Hematopoietic multipotent progenitor cell treated with erythropoietin and hydrocortisone succinate and interleukin-3 and kit ligand, for 15 days (in vitro differentiated cells): ENCODE data around the gene PAK4.

Source experiments
- DNase-seq: peaks from one replicate; pipeline ENCODE4 v3.0.0-alpha.2; 2015; ENCODE audit warnings: low spot score

The PAK4 gene

DNA sequence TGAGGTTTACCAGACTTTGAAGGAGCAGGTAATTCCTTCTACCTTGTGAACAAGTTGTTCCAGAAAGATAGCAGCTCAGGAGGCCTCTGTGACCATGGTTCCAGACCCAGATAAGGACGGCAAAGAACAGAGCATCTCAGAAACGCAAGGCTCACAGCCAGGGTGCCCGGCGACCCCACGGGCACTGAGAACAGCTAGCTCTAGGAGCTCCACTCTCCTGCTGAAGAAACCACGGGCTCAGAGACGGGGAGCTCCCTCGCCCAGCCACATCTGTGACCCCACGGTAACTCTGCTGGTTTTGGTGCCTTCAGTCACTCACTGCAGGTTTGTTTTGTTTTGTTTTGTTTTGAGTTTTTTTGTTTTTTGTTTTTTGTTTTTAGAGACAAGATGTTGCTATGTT, 55.2 kb downstream of the PAK4 start:
- no peak for DNase-seq

DNA sequence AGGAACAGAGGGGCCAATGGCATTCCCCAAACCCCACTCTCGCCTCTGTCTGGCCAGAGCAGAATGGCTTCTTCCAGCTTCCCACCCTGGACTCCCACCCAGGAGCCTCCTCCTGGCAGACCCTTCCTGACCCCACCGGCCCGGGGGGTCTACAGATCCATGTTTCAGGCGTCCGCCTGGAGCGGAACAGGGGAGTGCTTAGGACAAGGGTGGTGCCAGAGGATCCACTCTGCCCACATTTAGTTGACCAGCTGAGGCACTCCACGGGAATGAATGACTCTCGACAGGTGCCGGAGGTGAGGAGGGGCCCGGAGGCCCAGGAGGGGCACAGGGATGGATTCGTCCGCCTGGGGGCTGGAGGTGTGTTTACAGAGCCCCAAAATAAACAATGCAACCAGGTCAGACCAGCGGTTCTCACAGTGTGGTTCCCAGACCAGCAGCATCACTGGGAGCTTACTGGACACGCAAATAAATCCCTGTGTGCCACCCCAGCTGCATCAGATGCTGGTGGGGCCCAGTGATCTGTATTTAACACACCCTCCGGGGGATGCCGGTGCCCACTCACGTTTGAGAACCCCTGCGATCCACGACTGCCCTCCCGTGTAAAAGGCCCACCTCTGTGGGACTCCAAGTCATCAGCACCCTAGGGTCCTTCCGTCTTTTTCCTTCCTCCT, 56.1 kb downstream of the PAK4 start:
- no peak for DNase-seq

DNA sequence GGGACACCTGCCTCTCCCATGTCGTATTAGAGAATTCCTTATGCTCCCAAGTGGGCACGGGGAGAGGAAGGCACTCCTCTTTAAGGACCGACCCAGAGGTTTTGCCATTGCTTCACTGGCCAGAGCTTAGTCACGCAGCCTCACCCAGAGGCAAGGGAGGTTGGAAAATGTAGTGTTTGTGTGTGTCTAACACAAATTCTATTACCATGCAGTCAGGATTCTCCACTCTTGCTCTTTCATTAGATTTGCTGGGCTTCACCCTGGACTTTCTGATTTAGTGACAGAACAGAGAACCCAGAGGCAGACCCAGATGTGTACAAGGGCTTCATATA, 56.6 kb downstream of the PAK4 start:
- no peak for DNase-seq

DNA sequence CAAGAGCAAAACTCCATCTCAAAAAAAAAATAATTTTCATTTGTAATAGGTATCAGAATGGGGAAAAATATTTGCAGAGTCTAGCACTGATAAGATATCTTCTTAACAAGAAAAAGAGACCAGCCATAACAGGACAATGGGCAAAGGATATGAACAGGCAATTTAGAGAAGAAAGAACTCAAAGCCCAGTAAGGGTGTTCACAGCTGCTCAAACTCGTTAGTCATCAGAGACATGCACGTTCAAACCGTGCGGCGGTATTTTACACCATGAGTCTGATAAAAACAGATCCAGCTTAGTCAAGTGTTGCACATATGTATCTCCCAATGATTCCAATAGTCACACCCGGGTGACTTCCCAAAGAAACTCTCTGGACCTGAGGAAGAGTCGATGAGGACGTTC, 57.5 kb downstream of the PAK4 start:
- no peak for DNase-seq

DNA sequence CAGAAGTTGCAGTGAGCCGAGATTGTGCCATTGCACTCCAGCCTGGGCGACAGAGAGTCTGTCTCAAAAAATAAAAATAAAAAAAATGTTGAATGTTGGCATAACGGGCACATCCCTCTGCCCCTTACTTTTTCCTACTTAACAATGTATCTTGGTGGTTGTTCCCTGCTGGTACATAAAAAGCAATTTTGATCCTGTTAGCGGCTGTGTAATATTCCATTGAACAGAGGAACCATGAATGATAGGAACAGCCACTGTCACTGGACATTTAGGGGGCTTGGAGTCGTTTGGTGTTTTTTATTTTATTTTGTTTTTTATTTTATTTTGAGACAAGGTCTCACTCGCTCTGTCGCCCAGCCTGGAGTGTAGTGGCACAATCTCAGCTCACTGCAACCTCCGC, 60.8 kb downstream of the PAK4 start:
- no peak for DNase-seq

DNA sequence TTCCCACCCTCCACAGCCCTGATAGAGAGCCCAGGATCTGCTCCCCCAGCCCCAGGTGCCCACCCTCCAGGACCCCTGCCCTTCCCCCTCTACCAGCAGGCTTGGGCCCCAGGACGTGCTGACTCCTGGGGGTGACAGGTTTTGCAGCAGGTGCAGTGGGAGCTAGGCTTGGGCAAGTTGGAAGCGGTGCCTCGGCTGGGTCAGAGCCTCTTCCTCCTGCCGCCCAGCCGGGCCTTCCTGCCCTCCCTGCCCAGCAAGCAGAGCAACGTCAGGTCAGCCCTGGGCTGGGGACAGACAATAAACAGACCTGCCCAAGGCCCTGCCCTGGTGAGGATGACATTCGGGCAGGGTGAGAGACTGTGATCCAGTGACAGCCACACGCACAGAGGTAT, 62.0 kb downstream of the PAK4 start:
- no peak for DNase-seq

DNA sequence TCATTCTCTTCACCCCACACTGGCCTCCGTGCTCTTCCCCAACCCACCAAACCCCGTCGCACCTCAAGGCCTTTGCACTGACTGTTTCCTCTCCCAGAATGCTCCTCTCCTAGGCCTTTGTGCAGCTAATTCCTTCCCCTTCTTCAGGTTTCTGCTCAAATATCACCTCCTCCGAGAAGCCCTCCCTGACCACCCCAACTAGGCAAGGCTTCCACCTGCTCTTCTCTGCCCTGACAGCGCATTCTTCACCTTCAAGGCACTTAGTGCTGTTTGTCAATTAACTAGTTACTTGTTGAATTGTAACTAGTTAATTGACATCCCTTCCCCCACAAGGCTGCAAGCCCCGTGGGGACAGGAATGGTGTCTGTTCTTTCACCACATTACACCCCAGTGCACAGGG, 63.4 kb downstream of the PAK4 start:
- no peak for DNase-seq

DNA sequence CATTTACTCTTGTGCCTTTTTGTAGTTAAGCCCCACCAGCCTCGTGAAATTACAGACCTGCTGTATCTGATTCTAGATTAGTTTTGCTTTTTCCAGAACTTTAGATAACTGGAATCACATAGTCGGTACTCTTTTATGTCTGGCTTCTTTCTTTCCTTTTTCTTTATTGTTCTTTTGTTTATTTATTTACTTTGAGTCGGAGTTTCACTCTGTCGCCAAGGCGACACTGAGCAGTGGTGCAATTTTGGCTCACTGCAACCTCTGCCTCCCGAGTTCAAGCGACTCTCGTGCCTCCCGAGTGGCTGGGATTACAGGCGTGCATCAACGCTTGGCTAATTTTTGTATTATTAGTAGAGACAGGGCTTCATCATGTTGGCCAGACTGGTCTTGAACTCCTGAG, 65.2 kb downstream of the PAK4 start:
- DNase-seq = no peak

DNA sequence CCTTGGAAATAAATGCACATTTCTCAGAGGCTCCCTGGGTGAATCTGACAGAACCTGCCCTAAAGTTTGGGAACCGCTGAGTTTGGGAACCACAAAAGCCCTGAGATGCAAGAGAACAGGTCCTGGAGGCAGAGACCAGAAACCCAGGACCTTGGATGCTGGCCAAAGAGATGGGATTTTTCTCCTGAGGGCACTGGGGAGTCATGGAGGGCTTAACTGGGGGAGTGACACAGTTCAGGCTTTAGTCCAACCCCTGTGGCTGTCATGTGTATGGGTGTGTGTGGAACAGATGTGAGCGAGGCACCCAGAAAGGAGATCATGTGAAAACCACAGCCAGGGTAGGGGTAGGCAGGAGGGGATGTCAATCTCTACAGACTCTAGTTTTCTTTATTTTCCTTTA, 67.3 kb downstream of the PAK4 start:
- no peak for DNase-seq

DNA sequence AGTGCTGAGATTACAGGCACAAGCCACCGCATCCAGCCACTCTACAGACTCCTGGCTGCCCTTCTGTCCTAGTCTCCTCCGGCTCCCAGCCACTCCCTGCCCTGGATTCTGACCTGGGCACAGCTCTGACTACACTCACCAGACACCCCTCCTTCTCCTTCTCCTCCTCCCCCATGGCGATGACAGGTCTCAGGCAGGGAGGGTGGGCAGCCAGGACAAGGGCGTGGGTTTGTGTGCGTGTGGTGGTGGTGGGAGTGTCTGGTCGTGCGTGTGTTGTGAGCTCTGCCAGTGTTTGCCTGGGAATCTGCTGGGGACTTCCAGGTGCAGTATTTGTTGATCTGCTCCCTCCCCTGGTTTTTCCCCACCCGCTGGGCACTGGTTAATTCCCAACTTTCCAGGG, 68.2 kb downstream of the PAK4 start:
- DNase-seq = no peak

DNA sequence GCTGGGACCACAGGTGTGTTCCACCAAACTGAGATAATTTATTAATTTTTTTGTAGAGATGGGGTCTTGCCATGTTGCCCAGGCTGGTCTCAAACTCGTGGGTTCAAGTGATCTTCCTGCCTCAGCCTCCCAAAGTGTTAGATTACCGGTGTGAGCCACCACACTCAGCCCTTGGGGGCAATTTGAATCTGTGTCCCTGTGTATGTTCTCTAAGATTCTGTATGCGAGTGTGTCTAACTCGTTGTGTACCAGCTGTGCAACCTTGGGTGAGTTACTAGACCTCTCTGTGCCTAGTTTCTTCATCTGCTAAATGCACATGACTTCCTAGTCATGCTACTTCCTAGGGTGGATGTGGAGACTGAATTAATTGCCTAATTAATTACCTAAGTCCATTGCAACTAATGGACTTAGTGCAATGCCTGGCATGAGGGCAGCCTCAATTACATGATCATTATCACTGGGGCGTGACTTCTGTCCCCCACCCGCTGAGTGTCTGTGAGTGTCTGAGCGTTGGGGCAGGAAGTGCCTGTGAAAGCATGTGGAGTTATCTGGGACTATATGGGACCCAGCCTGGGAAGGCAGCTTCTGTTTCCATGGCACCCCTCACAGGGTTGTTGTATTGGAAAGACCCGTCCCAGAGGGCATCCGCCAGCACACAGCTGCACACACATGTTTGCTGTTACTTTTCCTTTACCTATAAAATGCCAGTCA, 69.4 kb downstream of the PAK4 start:
- no peak for DNase-seq

DNA sequence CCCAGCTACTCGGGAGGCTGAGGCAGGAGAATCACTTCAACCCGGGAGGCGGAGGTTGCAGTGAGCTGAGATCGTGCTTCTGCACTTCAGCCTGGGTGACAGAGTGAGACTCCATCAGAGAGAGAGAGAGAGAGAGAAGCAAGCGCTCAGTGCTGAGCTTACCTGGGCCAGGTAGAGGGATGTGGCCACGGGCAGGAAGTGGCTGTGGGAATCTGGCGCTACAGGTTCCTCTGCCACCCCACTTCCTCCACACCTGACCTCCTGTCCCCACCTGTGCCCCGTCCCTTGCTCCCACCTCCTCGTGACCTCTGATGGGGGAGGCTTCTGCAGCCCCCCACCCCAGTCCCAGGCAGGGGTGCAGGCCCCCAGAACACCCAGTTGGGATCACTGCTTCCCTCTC, 70.2 kb downstream of the PAK4 start:
- DNase-seq = no peak

DNA sequence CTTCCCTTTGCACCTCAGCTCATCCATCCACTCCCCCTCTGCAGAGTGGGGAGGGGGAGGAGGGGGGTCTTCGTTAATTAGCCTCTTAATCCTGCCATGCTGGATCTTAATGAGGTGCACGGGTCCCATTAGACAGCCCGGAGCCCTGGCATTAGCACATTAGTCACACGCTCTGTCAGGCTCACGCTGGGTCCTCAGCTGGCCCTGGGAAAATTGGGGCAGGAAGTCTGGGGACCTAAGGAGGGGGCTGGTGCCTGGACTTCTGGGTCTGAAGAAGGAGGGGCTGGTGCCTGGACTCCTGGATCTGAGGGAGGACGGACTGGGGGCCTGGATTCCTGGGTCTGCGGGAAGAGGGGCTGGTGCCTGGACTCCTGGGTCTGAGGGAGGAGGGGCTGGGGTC, 70.7 kb downstream of the PAK4 start:
- DNase-seq = no peak

DNA sequence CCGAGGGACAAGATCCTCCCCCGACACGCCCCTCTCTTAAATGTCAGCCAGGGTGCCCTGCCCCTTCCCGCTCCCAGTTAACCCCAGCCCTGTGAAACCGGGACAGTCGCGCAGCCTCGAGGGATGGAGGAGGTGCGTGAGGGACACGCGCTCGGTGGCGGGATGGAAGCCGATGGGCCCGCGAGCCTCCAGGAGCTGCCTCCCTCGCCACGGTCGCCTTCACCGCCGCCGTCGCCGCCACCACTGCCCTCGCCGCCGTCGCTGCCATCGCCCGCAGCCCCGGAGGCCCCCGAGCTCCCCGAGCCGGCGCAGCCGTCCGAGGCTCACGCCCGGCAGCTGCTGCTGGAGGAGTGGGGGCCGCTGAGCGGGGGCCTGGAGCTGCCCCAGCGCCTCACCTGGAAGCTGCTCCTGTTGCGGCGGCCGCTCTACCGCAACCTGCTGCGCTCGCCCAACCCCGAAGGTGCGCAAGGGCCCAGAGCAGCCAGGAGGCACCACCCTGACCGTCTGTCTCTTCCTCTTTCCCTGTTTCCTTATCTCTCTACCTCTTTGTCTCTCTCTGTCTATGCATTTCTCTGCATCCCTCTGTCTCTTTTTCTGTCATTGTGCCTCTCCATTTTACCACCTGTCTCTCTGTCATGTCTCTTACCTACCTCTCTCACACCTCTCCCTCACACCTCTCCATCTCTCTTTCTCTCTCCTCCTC, 71.4 kb downstream of the PAK4 start, which contains the start of gene NCCRP1:
TSS of gene NCCRP1 (plus strand) at position 105 of the 703 bp plus-strand sequence. CDS start at position 124, 19 bp downstream.
- no peak for DNase-seq

DNA sequence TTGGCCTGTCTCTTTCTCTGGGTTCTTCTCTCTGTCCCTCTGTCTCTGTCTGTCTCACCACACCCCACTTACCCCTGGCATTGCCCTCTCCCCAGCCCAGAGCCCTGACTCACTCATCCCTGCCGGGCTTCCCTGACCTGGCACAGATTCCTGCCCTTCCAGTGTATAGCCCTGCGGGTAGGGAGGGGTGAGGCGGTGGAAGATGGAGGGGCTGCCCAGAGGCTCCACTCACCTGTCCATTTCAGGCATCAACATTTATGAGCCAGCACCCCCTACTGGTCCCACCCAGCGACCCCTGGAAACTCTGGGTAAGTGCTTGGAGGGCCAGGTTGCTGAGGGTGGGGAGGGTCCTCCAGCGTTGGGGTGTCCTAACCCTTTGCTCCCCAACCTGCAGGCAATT, 72.2 kb downstream of the PAK4 start:
- no peak for DNase-seq

DNA sequence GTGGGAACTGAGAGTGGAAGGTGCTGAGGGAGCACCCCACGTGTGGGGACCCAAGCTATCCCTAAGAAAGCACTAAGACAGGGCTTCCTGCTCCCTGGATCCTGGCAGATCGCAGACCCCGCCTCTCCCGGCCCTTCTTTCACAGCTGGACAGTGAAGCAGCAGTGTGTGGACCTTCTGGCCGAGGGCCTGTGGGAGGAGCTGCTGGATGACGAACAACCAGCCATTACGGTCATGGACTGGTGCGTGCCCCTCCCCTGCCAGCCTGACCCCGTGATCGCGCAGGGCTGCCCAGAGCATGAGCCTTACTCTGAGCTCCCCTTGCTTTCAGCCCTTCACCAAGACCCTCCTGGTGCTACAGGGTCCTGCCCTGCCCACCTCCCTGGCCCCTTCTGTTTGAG, 73.4 kb downstream of the PAK4 start:
- no peak for DNase-seq

DNA sequence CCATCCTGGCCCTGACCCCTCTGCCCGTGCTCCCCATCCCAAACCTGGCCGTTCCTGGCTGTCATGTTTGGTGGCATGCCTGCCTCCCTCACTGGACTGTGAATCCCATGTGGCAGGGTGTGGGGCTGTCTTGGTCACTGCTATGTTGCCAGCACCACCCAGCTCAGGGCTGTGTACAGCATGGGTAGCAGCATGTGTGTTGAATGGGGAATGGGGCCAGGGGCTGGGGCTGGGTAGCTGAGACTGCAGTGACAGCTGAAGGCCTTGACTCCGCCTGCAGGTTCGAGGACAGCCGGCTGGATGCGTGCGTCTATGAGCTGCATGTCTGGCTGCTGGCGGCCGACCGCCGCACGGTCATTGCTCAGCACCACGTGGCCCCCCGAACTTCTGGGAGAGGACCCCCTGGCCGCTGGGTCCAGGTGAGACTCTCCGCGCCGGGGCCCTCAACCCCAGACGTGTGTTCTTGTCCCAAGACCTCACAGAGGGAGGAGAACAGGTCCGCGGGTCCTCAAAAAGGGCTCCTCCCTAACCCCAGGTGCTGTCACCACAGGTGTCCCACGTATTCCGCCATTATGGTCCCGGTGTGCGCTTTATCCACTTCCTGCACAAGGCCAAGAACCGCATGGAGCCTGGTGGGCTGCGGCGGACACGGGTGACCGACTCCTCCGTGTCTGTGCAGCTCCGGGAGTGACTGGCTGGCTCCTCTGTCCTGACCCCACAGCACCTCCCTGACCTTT, 74.6 kb downstream of the PAK4 start:
- DNase-seq = no peak

DNA sequence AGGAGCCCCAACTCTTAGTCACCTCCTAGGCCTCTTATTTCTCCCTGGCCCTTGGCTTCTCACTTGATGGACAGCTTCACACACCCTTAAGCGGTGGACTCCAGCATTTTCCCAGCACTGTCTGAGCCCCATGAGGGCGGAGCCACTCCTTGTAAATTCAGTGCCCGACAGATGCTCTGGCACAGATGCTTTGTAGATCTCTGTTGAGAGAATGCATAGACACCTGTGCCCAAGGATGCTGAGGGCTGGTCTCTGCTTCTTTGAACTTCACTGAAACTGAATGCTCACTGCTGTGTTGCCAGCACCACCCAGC, 75.2 kb downstream of the PAK4 start:
- no peak for DNase-seq

DNA sequence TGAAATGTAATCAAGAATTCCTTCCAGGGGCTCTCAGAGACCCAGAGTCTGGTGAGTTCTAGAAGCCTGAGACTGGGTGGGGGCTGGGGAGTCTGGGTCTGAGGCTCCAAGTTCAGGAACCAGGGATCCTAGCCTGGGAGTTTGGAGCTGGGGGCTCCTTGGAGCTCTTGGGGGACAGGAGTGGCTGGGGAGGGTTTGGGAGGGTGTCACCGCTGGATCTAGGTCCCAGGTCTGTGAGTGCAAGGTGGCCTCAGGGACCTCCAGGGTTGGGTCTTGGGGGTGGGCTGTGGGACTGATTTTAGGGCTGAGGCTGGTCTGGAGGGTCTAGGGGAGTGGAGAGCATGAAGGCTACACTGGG, 77.4 kb downstream of the PAK4 start:
- DNase-seq = no peak

DNA sequence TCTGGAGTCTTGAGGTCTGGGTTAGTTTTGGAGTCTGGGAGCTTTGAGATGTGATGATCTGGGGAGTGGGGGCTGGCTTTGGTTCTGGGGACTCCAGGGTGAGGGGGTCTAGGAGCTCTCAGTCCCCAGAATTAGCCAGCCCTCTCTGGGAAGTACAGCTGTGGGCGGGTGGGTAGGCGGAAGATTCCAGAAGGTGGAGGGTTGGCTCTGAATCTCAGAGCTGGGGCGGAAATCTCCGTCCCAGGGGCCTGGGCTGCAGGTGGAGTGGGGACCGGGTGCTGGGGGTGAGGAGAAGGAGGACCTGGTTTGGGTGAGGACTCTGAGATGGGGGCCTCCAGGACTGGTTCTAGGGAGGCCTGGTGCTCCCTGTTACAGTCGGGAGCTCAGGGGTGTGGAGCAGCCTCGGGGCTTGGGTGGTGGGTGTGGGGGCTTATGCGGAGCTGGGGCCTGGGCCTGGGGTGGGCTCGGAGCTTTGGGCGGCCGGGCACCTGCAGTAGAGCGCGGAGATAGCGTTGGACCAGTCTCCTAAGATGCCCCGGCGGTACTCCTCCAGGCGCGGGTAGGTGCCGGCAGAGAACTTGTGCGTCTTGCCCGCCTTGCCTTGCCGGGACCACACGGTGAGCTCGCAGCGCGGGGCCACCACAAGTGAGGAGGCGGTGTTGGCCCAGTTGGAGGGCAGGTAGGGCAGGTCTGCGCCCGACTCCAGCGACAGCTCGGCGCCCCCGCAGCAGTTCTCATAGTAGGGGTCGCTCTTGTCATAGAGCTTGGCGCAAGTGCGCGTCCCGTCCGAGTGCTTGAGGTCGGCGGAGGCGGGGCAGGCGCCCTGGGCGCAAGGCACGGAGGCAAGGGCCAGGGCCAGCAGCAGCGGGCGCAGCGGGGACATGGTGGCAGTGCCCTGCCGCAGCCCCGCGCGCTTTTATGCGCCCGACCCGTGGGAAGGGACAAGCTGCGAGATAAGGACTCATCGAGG, 78.1 kb downstream of the PAK4 start, which contains the start of gene SYCN:
TSS of gene SYCN (minus strand) at position 892 of the 970 bp plus-strand sequence. CDS start at position 883, 9 bp downstream.
- DNase-seq = no peak

DNA sequence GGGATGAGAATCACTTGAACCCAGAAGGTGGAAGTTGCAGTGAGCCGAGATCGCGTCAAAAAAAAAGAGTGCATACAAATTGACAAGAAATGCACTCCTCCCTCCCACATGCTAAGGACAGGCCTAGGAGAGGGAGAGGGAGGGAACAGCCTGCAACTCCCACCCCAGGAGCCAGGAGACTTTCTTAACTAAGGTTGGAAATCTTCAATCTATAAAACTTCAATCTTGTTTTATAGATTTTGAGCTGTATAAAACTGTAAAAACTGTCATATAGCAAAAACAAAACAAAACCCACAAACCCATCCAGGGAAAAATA, 79.8 kb downstream of the PAK4 start:
- DNase-seq = no peak

DNA sequence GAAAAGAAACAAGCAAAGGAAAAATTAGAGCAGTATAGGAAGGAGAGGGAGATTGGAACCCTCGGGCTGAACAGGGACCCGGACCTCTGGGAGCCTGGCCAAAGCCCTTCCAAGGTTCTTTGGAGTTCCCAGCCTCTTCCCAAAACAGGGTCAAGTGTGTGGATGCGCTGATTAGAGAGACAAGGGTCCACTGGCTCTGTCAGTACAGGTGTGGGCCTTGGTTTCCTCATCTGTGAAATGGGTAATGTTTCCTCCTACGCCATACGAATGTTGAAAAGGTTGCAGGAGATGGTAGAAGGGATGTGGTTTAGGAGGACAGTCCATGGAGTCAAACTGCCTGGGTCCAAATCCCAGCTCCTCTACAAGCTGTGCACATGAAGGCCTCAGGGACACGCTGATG, 80.5 kb downstream of the PAK4 start:
- DNase-seq = no peak
